Left colon (tissue), 2 donors: ENCODE measurements around the gene ATP8B4. TPM values are rescaled to one million over a fixed set of nuclear protein-coding genes. Genes with fewer than 3 reads are reported as not detected.
"Not testable (repeated sequence)": the region's sequence is repeated elsewhere in the genome, so short reads cannot be mapped to it uniquely, and the experiment has no call there.

Source experiments
- ATAC-seq: fragments of 200-7000 bp; cut with Tn5 transposase; one replicate; pipeline ENCODE4 v1.9.1; 2020; ENCODE audit warnings: mild to moderate bottlenecking, moderate library complexity
- DNase-seq, 2 donors: peaks; one replicate each; pipeline ENCODE4 v3.0.0-alpha.2; 2020
- intact Hi-C, 2 donors: fragments of 100-400 bp; cut with DNase I in 1 of 2; cut with micrococcal nuclease in 1 of 2; formaldehyde crosslinking; loops; one replicate each; pipeline versions ENCODE4 v1.11.2 to v1.14.0; 2022; cut with DNase I, micrococcal nuclease
- total RNA-seq, 2 donors: library from RNA; stranded (reverse); fragmentation: NEBNext Ultra II Directional; extraction: Animal tissue kit (Norgen Biotek cat#: 25700); gene quantifications; one replicate each; pipeline ENCODE4 v1.2.1, GENCODE V29; 2021
- donor health status: DM: no; HTN: no; CAD: no.
- donor health status: DM: yes; HTN: yes; CAD: no.

The ATP8B4 gene
- total RNA-seq, 2 donors from 2014 or later: 1.9 to 5.9 TPM

DNA sequence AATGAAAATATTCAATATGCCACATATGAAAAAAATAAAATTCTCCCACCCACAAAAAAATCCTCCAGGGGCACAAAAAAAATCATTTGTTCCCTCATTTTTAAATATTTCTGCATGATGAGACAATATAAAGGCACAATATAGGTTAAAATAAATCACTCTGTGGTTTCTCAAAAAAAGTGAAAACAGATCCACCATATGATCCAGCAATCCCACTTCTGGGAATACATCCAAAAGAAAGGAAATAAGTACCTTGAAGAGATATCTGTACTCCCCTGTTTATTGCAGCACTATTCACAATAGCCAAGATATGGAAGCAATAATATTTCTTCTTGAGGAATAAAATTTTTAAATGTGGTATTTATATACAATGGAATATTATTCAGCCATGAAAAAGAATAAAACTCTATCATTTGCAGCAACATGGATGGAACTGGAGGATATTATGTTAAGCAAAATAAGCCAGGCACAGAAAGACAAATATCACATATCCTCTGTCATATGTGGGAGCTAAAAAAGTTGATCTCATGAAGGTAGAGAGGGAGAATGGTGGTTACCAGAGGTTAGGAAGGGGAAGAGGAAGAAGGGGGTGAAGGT lies 1.5 kb downstream of the ATP8B4 start:
- ATAC-seq: no peak
- intact Hi-C loops: no loop called here

DNA sequence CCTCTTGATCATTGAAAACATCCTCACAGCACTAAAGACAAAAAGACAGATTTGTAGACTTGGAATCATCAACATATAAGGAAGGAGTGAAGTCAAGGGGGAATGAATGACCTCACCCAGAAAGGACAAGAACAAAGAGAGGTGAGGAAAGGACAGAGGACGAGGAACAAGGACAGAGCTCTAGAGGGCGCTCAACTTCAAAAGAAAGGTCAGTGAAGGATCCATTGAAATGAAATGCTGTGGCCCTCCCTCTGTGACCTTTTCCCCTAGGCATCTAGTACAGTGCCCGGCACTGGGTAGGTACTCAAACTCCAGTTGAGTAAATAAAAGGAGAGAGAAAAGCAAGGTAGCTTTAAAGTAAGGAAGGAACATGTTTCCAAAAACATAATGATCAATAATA lies 2.6 kb downstream of the ATP8B4 start:
- ATAC-seq (peak; percentile 46), DNase-seq (peak in 1 of 2 donors; percentile 16)
- intact Hi-C loops: no loop called here

More for the DNA sequence above, 1.5 kb downstream of the ATP8B4 start:
- no peak for DNase-seq

DNA sequence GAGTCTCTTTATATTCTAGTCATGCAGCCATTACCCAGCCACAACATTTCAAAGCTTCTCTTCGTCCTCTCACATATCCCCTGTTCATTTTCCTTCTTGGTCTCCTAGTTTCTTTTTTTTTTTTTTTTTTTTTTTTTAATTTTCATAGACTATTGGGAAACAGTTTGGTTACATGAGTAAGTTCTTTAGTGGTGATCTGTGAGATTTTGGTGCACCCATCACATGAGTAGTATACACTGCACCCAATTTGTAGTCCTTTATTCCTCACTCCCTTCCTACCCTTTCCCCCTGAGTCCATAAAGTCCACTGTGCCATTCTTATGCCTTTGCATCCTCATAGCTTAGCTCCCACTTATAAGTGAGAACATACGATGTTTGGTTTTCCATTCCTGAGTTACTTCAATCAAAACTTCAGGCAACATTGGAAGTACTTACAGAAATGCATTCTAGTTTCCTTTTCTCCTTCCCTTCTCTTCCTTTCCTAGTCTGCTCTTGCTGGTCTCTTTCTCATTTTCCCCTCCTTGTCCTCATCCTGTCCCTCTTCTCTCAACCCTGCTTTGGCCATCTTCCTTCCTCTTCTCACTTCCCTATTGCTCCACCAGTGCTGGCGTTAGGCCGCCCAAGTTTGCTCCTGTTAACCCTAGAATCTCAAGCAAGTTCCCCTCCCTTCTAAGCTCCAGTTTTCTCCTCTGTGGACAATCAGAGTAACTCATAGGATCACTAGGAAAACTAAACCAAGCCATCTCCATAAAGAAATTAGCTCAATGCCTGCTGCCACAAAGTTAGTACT lies 4.8 kb downstream of the ATP8B4 start:
- no peak for ATAC-seq
- intact Hi-C loops: no loop called here

DNA sequence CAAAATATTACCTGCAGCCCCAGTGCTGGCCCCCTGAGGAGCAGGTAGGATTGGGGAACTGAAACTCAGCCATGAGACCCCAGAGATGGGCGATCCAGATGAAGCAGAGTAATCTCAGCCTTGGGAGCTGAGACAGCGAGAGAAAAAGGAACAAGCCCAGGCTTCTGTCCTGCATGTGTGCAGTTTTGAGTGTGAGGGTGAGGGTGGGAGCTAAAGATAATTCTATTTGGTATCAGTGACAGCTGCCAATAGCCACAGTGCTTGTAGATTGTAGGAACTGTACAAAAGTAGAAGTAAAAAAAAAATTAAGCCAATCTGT lies 5.9 kb downstream of the ATP8B4 start:
- intact Hi-C loops: no loop called here
- ATAC-seq (no peak), DNase-seq (no peak)

More for the DNA sequence above, 4.8 kb downstream of the ATP8B4 start:
- no peak for DNase-seq

DNA sequence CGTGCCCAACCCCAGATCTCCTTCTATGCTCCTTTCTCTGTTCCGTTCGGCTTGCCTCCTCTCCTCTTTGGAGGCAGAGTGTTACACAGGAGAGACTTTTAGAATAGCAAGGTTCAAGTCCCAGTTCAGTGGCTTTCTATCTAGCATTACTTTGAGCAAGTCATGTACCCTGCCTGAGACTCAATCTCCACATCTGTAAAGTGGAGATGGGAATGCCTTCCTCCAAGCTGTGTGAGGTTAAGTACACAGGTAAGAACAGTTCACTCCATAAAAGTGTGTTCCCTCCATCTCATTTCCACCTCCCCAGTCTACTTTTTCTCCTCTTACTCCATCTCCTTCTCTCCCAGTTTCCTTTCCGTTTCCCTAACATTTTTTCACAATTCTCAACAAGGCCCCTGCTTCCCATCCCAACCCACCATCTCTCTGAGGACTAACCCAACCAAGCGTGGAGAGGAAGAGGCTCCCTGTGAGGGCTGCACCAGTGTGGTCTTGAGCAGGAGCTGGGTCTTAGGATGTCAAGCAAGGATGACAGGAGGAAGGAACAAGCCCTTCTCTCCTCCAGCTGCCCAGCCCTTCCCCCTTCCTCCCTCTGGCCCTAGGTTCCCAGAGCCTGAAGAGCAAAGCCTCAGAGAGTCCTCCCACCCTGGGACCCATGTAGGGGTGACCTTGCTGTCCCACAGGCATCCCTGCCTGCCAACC lies 6.4 kb downstream of the ATP8B4 start:
- DNase-seq: no peak
- intact Hi-C loops: no loop called here
- no peak for ATAC-seq

DNA sequence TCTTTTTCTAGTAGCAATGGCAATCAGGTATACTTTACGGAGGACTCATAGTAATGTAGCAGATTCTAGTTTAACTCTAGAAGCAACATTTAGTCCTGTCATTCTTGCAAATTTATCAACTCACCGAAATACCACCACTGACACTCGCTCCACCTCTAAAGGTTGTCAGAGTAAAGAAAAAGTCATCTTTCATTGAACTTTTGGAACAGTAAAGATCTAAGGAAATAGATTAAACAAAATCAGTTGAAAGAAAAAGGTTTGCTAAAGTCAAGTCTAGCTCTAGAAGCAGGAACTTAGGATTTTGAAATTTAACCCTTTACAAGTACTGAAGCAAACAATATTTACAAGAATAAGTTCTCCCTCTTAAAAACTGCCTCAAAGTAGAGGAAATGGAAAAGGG lies 8.7 kb downstream of the ATP8B4 start:
- intact Hi-C loops: no loop called here
- DNase-seq (no peak), ATAC-seq (no peak)

DNA sequence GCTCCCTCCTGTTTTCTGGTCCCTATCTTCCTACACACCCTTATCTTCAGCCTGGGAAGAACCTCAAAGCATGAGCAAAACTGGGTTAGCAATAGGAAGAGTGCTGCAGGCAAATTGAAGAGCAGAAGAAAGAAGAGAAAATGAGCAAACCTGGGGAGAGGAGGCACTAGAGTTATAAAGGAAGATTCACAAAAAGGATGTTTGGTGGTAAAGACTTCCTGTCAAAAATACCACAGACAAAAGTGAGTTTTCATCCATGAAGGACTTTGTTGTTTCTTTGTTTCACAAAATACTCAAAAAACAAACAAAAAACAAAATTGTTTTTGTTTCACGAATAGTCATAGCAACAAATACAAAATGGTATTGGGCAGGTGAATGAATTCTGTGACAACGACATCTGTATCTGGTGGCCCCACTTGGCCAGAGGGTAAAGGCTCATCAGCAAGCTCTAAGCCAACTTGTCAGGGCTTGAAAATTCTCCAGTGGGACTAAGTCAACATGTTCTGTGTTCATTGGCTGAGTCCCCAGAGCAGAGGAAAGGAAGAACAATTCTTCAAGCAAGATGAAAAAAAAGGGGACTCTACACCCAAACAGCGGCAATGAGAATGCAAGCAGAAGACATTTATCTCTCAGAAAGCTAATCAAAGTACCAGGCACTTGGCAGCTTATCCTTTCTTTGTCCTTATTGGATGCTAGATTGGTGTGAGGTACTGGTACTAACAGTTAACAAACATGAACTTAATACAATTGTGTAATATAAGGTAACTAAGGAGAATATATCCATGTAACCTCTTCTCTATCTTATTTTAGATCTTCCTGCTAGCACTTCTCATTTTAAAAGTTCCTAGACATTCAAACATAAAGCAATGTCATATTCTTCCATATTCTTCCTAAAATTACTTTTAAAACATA lies 9.7 kb downstream of the ATP8B4 start:
- no peak for ATAC-seq
- DNase-seq: no peak
- intact Hi-C loops: no loop called here

DNA sequence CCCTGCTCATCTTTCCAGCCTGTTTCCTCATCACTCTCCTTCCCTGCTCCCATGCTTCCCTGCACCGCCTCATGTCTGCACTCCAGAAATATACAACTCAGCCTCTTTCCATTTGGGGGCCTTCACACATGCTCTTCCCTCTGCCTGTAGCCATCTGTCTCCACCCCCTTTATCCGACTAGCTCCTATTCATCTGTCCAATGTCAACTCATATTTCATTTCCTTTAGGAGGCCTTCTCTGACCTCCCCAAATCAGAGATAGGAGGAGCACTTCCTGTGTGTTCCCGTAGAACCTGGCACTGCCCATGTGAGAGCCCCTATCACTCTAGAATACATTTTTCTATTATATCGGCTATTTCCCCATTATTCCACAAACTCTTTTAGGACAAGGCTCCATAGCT lies 10.6 kb downstream of the ATP8B4 start:
- ATAC-seq: no peak
- intact Hi-C loops: no loop called here
- DNase-seq: no peak

DNA sequence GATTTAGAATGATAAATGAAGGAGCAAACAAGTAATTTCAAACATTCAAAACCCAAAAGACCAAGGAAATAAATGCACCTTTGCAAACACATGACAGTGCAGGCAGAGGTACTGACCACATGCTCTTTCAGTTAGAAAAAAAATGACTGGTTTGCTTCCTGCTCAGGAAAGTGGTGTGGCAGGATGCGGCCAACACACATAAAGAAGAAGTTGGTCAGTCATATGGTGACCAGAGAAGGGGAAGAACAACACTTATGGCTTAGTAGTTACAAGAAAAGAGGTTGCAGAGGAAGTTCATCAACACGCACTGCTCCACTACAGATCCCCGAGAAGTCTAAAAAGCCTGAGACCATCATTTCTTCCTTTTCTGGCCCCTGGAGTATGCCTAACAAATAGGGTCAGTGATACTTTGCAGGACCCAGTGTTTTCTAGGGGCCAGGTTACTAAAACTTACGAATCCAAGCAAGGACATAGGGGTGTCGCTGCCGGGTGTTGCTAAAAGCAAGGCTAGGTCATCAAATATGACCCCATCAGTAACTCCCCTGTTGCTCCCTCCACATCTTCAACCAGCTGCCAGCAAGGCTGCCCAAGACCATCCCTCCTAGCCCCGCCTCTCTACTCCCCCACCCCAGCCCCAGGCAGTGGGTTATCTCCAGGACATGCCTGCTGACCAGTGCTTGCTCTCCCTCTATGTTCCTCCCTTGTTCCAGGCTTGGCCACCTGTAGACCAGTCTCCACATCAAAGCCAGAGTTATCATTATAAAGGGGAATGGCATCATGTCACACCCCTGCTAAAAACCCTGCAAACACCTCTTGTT lies 11.2 kb downstream of the ATP8B4 start:
- ATAC-seq (peak; percentile 39), DNase-seq (no peak)
- intact Hi-C loops: no loop called here

DNA sequence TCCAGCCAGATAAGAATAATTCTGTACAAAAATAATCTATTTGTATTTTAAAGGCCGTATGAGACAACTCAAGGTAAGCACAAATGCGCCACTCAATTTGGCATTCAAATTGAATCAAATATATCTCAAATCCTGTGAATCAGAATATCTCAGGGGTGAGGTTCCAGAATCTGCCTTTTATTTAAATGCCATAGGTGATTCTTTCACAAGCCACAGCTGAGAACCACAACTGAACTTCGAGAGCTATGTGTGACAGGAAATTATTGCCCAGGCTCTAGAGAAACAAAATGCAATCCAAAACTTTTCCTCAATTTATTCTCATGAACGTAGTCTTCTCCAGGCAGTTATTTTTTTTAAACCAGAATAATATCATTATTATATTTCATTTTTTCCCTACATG lies 11.9 kb downstream of the ATP8B4 start:
- DNase-seq (no peak), ATAC-seq (no peak)
- intact Hi-C loops: no loop called here

DNA sequence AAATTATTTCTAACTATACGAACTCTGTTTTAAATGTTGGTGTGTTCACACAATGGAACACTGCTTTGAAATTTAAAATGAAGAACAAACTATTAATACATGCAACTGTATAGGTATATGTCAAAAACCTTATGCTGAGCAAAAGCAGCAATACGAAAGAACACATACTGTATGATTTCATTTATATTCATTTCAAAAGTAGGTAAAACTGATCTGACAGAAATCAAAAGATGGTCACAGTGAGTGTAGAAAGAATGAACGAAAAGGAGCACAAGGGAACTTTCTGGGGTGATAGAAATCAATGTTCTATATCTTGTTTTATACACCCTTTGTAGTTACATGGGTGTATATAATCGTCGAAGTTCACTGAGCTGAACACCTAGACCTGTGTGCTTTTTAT lies 12.6 kb downstream of the ATP8B4 start:
- DNase-seq (no peak), ATAC-seq (no peak)
- intact Hi-C loops: no loop called here

DNA sequence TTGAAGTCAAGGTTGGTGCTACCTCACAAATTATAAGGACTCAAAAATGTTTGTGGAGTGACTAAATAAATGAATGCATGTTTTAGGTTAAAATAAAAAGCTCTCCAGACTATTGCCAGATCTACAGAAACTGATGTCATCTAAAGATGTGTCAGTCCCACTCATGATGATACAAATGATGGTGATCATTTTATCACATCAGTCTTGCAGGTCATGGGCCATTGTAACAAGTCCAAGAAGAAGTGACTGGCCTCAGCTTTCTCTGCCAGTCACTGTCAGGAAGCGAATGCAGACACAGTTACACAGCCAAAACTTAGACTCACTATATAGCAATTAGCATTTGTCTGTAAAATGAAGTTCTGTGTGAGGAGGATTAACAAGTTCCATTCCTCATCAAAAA lies 18.5 kb downstream of the ATP8B4 start:
- ATAC-seq (no peak), DNase-seq (no peak)
- intact Hi-C loops: no loop called here

DNA sequence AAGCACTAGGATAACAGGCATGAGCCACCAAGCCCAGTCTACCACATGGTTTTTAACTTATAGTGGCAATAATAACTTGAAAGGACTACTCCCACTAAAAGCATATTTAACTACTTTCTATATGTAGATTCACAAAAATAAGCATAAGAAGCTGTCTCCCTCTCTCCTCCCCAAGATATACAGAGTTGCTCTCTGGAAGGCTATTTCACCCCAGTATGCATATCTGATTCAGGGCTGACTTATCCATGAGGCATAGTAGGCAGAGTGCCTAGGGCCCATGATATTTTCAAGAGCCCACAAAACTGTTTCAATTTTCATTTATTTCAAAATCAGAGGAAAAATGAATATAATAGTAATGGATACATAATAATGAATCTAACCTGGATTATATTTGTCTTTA lies 20.5 kb downstream of the ATP8B4 start:
- ATAC-seq (no peak), DNase-seq (no peak)

DNA sequence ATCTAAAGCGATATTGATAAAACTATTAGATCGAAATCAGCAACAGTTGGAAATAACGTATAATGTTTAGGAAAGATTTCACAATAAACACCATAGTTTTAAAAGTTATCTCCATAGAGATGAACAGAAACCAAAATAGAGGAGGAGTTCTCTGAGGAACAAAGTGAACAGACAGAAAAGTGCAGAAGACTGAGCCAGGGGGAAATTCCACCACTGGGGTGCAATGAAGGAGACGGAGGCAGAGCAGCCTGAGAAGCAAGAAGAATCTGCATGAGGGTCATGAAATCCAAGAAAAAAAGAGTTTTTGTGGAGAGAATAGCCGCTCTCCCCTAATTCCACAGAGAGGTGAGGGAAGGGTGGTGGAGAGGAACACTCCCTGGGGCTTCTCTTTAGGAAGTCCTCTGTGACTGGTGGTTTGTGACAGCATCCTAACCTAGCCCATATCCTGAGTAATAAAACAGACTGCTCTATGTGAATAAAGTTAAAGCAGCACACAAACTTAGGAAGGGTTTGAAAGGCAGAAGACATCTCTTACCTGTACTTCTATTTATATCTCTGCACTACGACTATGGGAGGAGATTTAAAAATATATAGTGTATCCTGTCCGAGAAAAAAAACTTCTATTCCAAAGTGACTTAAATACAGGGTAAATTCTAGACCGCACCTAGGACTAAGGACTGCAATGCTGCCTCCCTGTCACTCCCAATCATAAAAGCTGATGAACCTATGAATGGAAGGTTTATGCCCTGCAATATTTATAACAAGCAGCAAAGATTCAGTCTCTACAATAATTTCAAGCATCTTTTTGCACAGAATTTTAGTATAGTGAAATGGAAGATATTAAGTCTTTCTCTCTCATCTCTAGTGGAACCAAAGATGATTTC lies 22.9 kb downstream of the ATP8B4 start:
- intact Hi-C loops: no loop called here
- ATAC-seq: peak; percentile 95
- DNase-seq: no peak

More for the DNA sequence above, 20.5 kb downstream of the ATP8B4 start:
- intact Hi-C loops: no loop called here

DNA sequence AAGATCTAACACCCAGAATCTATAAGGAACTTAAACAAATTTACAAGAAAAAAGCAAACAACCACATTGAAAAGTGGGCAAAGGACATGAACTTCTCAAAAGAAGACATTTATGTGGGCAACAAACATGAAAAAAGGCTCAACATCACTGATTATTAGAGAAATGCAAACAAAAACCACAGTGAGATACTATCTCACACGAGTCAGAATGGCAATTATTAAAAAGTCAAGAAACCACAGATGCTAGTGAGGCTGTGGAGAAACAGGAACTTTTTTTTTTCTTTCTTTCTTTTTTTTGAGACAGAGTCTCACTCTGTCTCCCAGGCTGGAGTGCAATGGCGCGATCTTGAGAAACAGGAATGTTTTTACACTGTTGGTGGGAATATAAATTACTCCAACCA lies 29.6 kb downstream of the ATP8B4 start:
- intact Hi-C loops: not testable (repeated sequence)

DNA sequence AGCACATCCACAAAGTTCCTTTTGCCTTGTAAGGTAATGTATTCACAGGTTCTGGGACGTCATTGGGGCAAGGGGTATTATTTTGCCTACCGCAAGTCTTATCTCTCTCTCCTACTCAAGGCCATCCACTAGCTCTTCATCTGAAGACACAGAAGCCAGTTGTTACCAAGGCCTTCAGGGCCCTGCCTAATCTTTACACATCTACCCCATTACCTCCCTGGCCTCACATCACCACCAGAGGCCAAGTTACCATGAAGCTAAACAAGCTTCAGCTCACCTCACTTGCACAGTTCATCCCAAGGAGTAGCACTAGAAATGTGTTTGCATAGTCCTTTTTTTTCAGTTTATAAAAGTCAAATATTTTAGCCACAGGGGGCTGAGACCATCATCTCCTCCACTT lies 34.1 kb downstream of the ATP8B4 start:
- ATAC-seq (no peak), DNase-seq (no peak)
- intact Hi-C loops: no loop called here

More for the DNA sequence above, 29.6 kb downstream of the ATP8B4 start:
- not testable (repeated sequence) for DNase-seq, ATAC-seq

DNA sequence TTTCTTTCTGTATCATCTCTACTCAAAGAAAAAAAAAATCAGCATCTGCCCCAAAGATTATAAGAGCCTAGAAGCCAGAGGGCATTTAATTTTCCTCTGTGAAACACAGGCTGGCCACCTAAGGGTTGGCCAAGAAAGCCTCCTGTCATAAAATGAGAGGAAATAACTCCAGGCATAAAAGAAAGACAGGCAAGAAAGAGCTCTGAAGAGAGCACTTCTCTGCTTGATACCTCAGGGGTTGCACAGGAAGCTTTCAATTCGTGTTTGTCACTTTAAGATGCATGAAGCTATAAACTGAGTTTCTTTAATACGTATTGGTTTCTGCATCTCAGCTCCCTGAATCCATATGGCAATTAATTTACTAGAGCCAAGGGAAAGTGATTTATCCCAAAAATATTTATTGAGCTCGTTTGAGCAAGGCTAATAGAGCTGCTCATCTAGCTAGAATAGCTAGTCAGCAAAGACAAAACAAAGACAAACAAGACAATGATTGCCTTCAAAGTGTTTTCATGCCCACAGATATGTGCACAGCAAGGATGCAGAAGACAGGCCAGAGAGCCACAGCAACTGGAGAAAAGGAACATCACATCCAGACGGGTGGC lies 35.5 kb downstream of the ATP8B4 start:
- ATAC-seq: no peak
- DNase-seq: no peak
- intact Hi-C loops: no loop called here
